ENCODE data around the gene UNC79. TPM values are rescaled to one million over a fixed set of nuclear protein-coding genes. Genes with fewer than 3 reads are reported as not detected.
"Not testable (repeated sequence)": the region's sequence is repeated elsewhere in the genome, so short reads cannot be mapped to it uniquely, and the experiment has no call there.

The UNC79 gene
- total RNA-seq, 1 donor = under 0.01 TPM

GRCh38 chr14:93464271-93464670 lies 33.5 kb downstream of the UNC79 start:
- no peaks in the 10 kb centered on the region for H4K20me1 ChIP-seq (ENCODE audit: insufficient read depth, low read length)
- H3K79me2 ChIP-seq (ENCODE audit: insufficient read depth, low read length) = no peaks in the 10 kb centered on the region
- TF ChIP-seq CTCF (IDR thresholded peaks at IDR 0.05; ENCODE audit: extremely low read depth, low read depth, low read length) = no peak
- DNase-seq (ENCODE audit: insufficient read length, low spot score, missing footprints) = no peak
- no peaks in the 10 kb centered on the region for H3K4me1 ChIP-seq (ENCODE audit: insufficient read depth, low read length)
- no peaks in the 10 kb centered on the region for H3K9me3 ChIP-seq (ENCODE audit: low read depth, low read length)
- H3K27ac ChIP-seq (ENCODE audit: low read depth, low read length) = no peak overlapping the region
- no peak overlapping the region for H2AFZ ChIP-seq (ENCODE audit: low read length)
- H3K36me3 ChIP-seq (ENCODE audit: insufficient read depth, low read length) = no peaks in the 10 kb centered on the region
- no peaks in the 10 kb centered on the region for H3K27me3 ChIP-seq (ENCODE audit: insufficient read depth, low read length)
- H3K4me2 ChIP-seq (ENCODE audit: insufficient read depth, low read length) = no peak overlapping the region
- H3K4me3 ChIP-seq (ENCODE audit: insufficient read depth, low read length) = no peak overlapping the region

DNA sequence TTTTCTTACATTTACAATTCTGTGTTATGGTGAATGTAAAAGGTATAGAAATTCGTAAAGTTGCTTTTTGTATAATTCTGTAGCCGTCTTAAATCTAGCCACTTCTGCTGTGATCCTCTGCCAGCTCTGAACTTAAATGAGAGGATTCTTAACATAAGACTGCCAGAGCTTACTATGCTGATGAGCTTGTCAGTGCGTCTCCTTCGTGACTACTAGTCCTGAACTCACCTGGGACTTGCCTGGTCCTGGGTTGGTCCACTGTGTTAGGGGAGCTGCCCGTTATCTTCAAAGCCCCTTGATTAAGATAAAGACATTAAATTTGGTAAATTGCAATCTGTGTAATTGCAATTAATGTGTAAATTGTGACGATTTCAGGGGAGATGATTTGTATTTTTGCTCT lies 44.7 kb downstream of the UNC79 start:
- Histone ChIP-seq H3K36me3 (ENCODE audit: insufficient read depth, low read length) (no peaks in the 10 kb centered on the region), H3K4me3 (ENCODE audit: insufficient read depth, low read length) (no peak overlapping the region), H3K4me1 (ENCODE audit: insufficient read depth, low read length) (no peaks in the 10 kb centered on the region), H4K20me1 (ENCODE audit: insufficient read depth, low read length) (no peaks in the 10 kb centered on the region), H3K27ac (ENCODE audit: low read depth, low read length) (no peak overlapping the region), H3K9me3 (ENCODE audit: low read depth, low read length) (no peaks in the 10 kb centered on the region), H3K27me3 (ENCODE audit: insufficient read depth, low read length) (no peaks in the 10 kb centered on the region), H2AFZ (ENCODE audit: low read length) (no peak overlapping the region), H3K79me2 (ENCODE audit: insufficient read depth, low read length) (no peaks in the 10 kb centered on the region), H3K4me2 (ENCODE audit: insufficient read depth, low read length) (no peak overlapping the region)
- no peak for DNase-seq (ENCODE audit: insufficient read length, low spot score, missing footprints)
- TF ChIP-seq CTCF (IDR thresholded peaks at IDR 0.05; ENCODE audit: extremely low read depth, low read depth, low read length) = no peak

DNA sequence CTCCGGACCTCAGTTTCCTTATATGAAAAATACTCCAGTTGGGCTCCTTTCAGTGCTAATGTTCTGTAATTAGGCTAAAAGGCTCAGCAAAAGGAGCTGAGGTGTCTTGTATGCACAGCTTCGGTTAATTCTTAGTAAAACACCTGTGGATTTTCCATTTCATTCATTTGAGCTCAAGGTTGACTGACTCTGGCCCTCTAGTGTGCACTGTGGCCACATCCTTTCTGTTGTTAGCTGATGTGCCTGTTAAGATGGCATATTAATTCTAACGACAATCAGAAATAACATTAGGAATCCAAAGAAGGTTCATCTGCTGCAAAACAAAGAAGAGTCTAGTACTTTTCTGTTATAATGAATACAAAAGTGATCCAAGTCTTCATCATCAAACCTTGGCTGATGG lies 45.6 kb downstream of the UNC79 start:
- no peaks in the 10 kb centered on the region for H3K36me3 ChIP-seq (ENCODE audit: insufficient read depth, low read length)
- H2AFZ ChIP-seq (ENCODE audit: low read length) = no peak overlapping the region
- H3K4me2 ChIP-seq (ENCODE audit: insufficient read depth, low read length) = no peak overlapping the region
- no peaks in the 10 kb centered on the region for H3K4me1 ChIP-seq (ENCODE audit: insufficient read depth, low read length)
- no peaks in the 10 kb centered on the region for H3K9me3 ChIP-seq (ENCODE audit: low read depth, low read length)
- DNase-seq (ENCODE audit: insufficient read length, low spot score, missing footprints) = no peak
- no peaks in the 10 kb centered on the region for H3K27me3 ChIP-seq (ENCODE audit: insufficient read depth, low read length)
- no peaks in the 10 kb centered on the region for H3K79me2 ChIP-seq (ENCODE audit: insufficient read depth, low read length)
- no peaks in the 10 kb centered on the region for H4K20me1 ChIP-seq (ENCODE audit: insufficient read depth, low read length)
- H3K4me3 ChIP-seq (ENCODE audit: insufficient read depth, low read length) = no peak overlapping the region
- H3K27ac ChIP-seq (ENCODE audit: low read depth, low read length) = no peak overlapping the region
- no peak for TF ChIP-seq CTCF (IDR thresholded peaks at IDR 0.05; ENCODE audit: extremely low read depth, low read depth, low read length)

DNA sequence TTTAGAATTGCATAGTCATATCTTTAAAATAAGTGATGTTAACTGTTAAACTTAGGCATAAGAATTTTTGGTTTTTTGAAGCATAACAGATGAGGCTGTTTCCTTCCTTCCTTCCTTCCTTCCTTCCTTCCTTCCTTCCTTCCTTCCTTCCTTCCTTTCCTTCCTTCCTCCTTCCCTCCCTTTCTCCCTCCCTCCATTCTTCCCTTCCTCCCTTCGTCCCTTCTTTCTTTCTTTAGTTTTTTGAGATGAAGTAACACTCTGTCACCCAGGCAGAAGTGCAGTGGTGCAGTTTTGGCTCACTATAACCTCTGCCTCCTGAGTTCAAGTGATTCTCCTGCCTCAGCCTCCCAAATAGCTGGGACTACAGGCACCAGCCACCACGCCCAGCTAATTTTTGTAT lies 48.3 kb downstream of the UNC79 start:
- not testable (repeated sequence) for H4K20me1 ChIP-seq (ENCODE audit: insufficient read depth, low read length); H3K4me2 ChIP-seq (ENCODE audit: insufficient read depth, low read length); H3K36me3 ChIP-seq (ENCODE audit: insufficient read depth, low read length); H3K9me3 ChIP-seq (ENCODE audit: low read depth, low read length); DNase-seq (ENCODE audit: insufficient read length, low spot score, missing footprints); H2AFZ ChIP-seq (ENCODE audit: low read length); H3K79me2 ChIP-seq (ENCODE audit: insufficient read depth, low read length); H3K4me3 ChIP-seq (ENCODE audit: insufficient read depth, low read length); H3K27ac ChIP-seq (ENCODE audit: low read depth, low read length); H3K4me1 ChIP-seq (ENCODE audit: insufficient read depth, low read length); H3K27me3 ChIP-seq (ENCODE audit: insufficient read depth, low read length)

GRCh38 chr14:93480867-93481266 lies 50.1 kb downstream of the UNC79 start:
- TF ChIP-seq CTCF (IDR thresholded peaks at IDR 0.05; ENCODE audit: extremely low read depth, low read depth, low read length) = no peak
- H2AFZ ChIP-seq (ENCODE audit: low read length) = no peak overlapping the region
- H4K20me1 ChIP-seq (ENCODE audit: insufficient read depth, low read length) = no peaks in the 10 kb centered on the region
- H3K4me1 ChIP-seq (ENCODE audit: insufficient read depth, low read length) = no peaks in the 10 kb centered on the region
- no peaks in the 10 kb centered on the region for H3K79me2 ChIP-seq (ENCODE audit: insufficient read depth, low read length)
- H3K4me3 ChIP-seq (ENCODE audit: insufficient read depth, low read length) = no peak overlapping the region
- no peaks in the 10 kb centered on the region for H3K27me3 ChIP-seq (ENCODE audit: insufficient read depth, low read length)
- DNase-seq (ENCODE audit: insufficient read length, low spot score, missing footprints) = no peak
- H3K36me3 ChIP-seq (ENCODE audit: insufficient read depth, low read length) = no peaks in the 10 kb centered on the region
- H3K9me3 ChIP-seq (ENCODE audit: low read depth, low read length) = no peaks in the 10 kb centered on the region
- H3K27ac ChIP-seq (ENCODE audit: low read depth, low read length) = no peak overlapping the region
- H3K4me2 ChIP-seq (ENCODE audit: insufficient read depth, low read length) = no peak overlapping the region

Data from osteoblast (primary cell).